Esophagus muscularis mucosa (tissue), 4 donors: ENCODE results near the gene BTBD9. TPM values are rescaled to one million over a fixed set of nuclear protein-coding genes. Genes with fewer than 3 reads are reported as not detected.

Source experiments
- DNase-seq: peaks from one replicate; pipeline ENCODE4 v3.0.0-alpha.2; 2017; ENCODE audit errors: extremely low spot score
- H3K27ac ChIP-seq, 4 donors: fragments of 200-600 bp; sonication (generic); replicated peaks in 1 of 4; 1 replicate in 3 of 4; 2 replicates in 1 of 4; pipeline ENCODE4 v1.5.1; 2016 to 2019; ENCODE audit warnings: mild to moderate bottlenecking in 1 of 4
- H3K27me3 ChIP-seq, 4 donors: fragments of 200-600 bp; sonication (generic); one replicate each; pipeline versions ENCODE4 v1.5.1 to v1.6.0; 2016 to 2019
- H3K36me3 ChIP-seq, 4 donors: fragments of 200-600 bp; sonication (generic); one replicate each; pipeline ENCODE4 v1.5.1; 2016 to 2019
- H3K4me1 ChIP-seq, 4 donors: fragments of 200-600 bp; sonication (generic); one replicate each; pipeline ENCODE4 v1.5.1; 2016 to 2019
- H3K4me3 ChIP-seq, 4 donors: fragments of 200-600 bp; sonication (generic); 1 replicate in 2 of 4; 2 replicates in 2 of 4; pipeline ENCODE4 v1.5.1; 2016 to 2019; ENCODE audit warnings: mild to moderate bottlenecking in 4 of 4, moderate library complexity in 1 of 4
- H3K9me3 ChIP-seq, 4 donors: fragments of 200-600 bp; sonication (generic); 1 replicate in 3 of 4; 2 replicates in 1 of 4; pipeline ENCODE4 v1.5.1; 2016 to 2019
- EP300 ChIP-seq: sonication (generic); formaldehyde crosslinking; IDR thresholded peaks from one replicate; pipeline ENCODE4 v1.6.1; 2017; ENCODE audit warnings: antibody characterized with exemption
- POLR2A ChIP-seq: fragments of 450-650 bp; IDR thresholded peaks from one replicate; pipeline ENCODE4 v1.6.1; 2017; ENCODE audit warnings: antibody characterized with exemption, moderate library complexity, mild to moderate bottlenecking, low read depth
- POLR2AphosphoS5 ChIP-seq, 2 donors: sonication (generic); formaldehyde crosslinking; IDR thresholded peaks; one replicate each; pipeline ENCODE4 v1.6.1; 2017; ENCODE audit warnings: antibody characterized with exemption in 2 of 2
- WGBS: methylation state at CpG from one replicate; pipeline ENCODE4 v1.1.5; 2018; 5-methylcytosine and 5-hydroxymethylcytosine counted together
- intact Hi-C: fragments of 100-400 bp; cut with DNase I; formaldehyde crosslinking; loops from one replicate; pipeline ENCODE4 v1.15.1; 2023
- total RNA-seq, 4 donors: library from RNA; depleted of rRNA; stranded (reverse); fragments of >200 nt; gene quantifications; one replicate each; pipeline versions ENCODE4 v1.1.0 to v1.2.1, GENCODE V29; 2016
- TF ChIP-seq, protein P1 (sequence below), 3 experiments: fragments of 200-600 bp in 2 of 3; fragments of 450-650 bp in 1 of 3; sonication (generic) in 2 of 3; IDR thresholded peaks; one replicate each; pipeline ENCODE4 v1.5.1; 2017 to 2019; ENCODE audit warnings: antibody characterized with exemption in 3 of 3, mild to moderate bottlenecking in 2 of 3, moderate library complexity in 1 of 3

BTBD9 gene
- total RNA-seq, 4 donors from 2014 or later = 9.4 to 14.1 (median 11.2) TPM

DNA sequence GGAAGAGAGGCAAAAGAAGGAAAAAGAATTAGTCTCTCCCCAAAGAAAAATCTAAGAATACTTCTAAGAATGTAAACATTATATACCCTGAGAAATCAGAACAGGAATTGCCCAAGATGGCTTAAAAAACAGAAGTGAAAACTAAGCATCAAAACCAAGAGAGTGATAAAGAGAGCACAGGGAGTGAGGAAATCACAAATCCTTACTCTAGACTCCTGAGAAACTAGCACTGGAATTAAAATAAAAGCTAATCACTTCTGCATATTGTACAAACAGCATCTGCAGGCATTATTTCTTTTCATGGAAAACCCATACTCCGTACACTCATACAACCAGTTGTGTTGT, 285.7 kb downstream of the BTBD9 start:
- no peak overlapping the region for H3K4me3 ChIP-seq
- no peaks in the 10 kb centered on the region for H3K36me3 ChIP-seq
- H3K27ac ChIP-seq = no peak overlapping the region
- H3K4me1 ChIP-seq = peaks cover 3 to 26% (median 23%) of the 10 kb centered on the region in 4 donors
- H3K27me3 ChIP-seq = no peaks in the 10 kb centered on the region
- DNase-seq = no peak
- 100% methylated on average over 1 of the region's 1 CpG for WGBS
- intact Hi-C loops = no loop called here
- TF ChIP-seq EP300 (no peak), POLR2A (no peak), POLR2AphosphoS5 (IDR thresholded peaks at IDR 0.05) (no peak)
- TF ChIP-seq, protein P1, sequence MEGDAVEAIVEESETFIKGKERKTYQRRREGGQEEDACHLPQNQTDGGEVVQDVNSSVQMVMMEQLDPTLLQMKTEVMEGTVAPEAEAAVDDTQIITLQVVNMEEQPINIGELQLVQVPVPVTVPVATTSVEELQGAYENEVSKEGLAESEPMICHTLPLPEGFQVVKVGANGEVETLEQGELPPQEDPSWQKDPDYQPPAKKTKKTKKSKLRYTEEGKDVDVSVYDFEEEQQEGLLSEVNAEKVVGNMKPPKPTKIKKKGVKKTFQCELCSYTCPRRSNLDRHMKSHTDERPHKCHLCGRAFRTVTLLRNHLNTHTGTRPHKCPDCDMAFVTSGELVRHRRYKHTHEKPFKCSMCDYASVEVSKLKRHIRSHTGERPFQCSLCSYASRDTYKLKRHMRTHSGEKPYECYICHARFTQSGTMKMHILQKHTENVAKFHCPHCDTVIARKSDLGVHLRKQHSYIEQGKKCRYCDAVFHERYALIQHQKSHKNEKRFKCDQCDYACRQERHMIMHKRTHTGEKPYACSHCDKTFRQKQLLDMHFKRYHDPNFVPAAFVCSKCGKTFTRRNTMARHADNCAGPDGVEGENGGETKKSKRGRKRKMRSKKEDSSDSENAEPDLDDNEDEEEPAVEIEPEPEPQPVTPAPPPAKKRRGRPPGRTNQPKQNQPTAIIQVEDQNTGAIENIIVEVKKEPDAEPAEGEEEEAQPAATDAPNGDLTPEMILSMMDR (IDR thresholded peaks at IDR 0.05) = no peak
- no peaks in the 10 kb centered on the region for H3K9me3 ChIP-seq

DNA sequence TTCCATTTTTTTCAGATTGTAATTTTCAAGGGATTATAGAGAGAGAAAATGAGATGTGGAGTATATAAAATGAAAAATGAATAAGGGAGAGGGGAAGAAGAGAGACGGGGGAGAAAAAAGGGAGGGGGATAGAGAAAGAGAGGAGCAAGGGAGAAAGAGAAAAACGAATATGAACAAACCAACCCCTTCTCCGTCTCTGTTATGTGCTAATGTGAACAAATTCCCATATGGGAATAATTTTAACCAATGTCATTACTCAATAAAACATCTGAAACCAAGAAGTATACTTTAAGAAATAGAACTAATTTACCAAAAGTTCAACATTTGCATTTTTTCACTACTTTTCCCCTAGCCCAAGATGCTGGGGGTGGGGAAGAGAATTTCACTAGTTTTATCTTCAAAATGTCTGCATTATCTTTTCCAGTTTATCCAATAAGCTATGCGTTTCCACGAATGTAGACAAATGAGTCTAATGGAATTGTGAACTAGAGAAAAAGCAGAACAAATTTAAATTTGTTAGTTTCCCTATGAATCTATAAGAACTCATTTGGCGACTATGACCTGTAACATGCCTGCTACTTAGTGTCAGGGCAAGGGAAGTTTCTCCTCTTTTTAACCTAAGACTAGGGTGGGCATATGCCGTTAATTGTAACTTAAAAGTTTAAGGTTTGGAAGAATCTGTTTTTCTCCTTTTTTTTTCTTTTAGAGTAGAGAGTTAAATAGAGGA, 286.3 kb downstream of the BTBD9 start:
- H3K27me3 ChIP-seq = no peaks in the 10 kb centered on the region
- intact Hi-C loops = no loop called here
- H3K36me3 ChIP-seq = no peaks in the 10 kb centered on the region
- H3K27ac ChIP-seq = no peak overlapping the region
- WGBS = 87% methylated on average over 7 of the region's 7 CpGs
- H3K4me3 ChIP-seq = no peak overlapping the region
- no peak for TF ChIP-seq POLR2A
- TF ChIP-seq, protein P1 (IDR thresholded peaks at IDR 0.05) = no peak
- no peak for TF ChIP-seq POLR2AphosphoS5 (IDR thresholded peaks at IDR 0.05)
- TF ChIP-seq EP300 = no peak
- no peak for DNase-seq
- H3K4me1 ChIP-seq = peaks cover 3 to 30% (median 26%) of the 10 kb centered on the region in 4 donors
- no peaks in the 10 kb centered on the region for H3K9me3 ChIP-seq

DNA sequence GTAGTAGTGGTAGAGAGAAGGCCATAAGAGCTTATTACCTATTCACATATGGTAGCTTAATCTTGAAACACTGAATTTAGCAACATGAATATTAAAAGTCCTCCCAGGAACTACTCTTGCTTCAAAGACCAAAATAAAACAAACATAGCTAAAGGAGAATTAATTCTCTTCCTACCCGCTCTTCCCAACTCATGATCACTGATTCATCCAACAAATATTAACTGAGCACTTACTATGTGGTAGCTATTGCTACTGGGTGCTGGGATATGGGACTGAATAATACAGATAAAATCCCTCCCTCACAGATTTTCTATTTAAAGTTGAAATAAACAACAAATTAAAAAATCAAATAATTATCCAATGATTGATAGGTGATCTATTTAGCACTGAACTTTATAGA, 287.1 kb downstream of the BTBD9 start:
- no peak for DNase-seq
- H3K4me1 ChIP-seq = peaks cover 3 to 30% (median 25%) of the 10 kb centered on the region in 4 donors
- no peak for TF ChIP-seq POLR2AphosphoS5 (IDR thresholded peaks at IDR 0.05)
- TF ChIP-seq POLR2A = no peak
- no peak for TF ChIP-seq EP300
- intact Hi-C loops = no loop called here
- no peaks in the 10 kb centered on the region for H3K36me3 ChIP-seq
- WGBS = 97% methylated on average over 1 of the region's 1 CpG
- no peak overlapping the region for H3K4me3 ChIP-seq
- H3K27me3 ChIP-seq = no peaks in the 10 kb centered on the region
- H3K27ac ChIP-seq = no peak overlapping the region
- H3K9me3 ChIP-seq = no peaks in the 10 kb centered on the region

DNA sequence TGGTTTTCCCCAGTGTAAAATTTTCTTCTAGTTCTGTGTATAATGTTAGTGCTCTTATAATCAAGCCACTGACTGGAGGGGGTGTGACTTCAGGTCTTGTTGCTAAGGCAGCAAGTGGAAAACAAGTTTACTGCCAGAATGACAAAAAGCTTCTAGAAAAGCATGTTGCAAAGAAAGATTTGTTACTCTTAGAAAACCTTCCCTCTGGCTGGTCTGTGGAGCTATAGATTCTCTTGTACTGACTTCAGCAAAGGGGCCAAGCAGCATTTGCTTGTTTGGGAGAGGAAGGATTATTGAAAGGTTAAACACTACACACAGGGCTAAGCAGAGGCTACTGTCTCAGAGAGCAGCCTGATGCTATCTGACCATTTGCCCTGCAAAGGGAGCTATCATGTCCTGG, 288.8 kb downstream of the BTBD9 start:
- intact Hi-C loops = no loop called here
- Histone ChIP-seq H3K36me3 (no peaks in the 10 kb centered on the region), H3K4me3 (no peak overlapping the region), H3K9me3 (no peaks in the 10 kb centered on the region), H3K4me1 (peaks cover 3 to 30% (median 25%) of the 10 kb centered on the region in 4 donors), H3K27ac (peak overlapping the region in 2 of 4 donors; percentile 33 to 43), H3K27me3 (no peaks in the 10 kb centered on the region)
- TF ChIP-seq EP300 = no peak
- no peak for DNase-seq

DNA sequence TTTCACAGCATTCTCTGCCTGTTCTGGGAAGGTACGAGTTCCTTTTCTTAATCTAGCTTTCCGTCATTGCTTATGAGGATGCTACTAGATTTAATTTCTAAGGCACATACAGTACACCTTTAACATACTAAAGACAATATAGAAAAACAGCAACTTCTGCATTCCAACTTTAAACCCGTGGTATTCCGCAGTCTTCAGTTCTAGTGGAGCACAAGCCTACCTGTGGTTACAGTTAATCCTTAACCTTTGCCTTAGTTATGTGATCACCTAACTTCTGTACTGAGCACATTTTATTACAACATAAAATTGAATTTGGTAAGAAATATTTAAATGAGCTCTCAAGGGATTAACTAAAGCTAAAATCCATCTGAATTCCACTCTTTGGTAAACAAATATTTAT, 289.5 kb downstream of the BTBD9 start:
- peaks cover 3 to 30% (median 25%) of the 10 kb centered on the region in 4 donors for H3K4me1 ChIP-seq
- TF ChIP-seq EP300 = no peak
- no peak for TF ChIP-seq POLR2A
- TF ChIP-seq, protein P1 (IDR thresholded peaks at IDR 0.05) = no peak
- no peak for TF ChIP-seq POLR2AphosphoS5 (IDR thresholded peaks at IDR 0.05)
- 89% methylated on average over 4 of the region's 4 CpGs for WGBS
- no peaks in the 10 kb centered on the region for H3K36me3 ChIP-seq
- no peak for DNase-seq
- intact Hi-C loops = no loop called here
- peak overlapping the region in 3 of 4 donors; percentile 16 to 43 (median 33) for H3K27ac ChIP-seq
- H3K9me3 ChIP-seq = no peaks in the 10 kb centered on the region
- no peak overlapping the region for H3K4me3 ChIP-seq
- no peaks in the 10 kb centered on the region for H3K27me3 ChIP-seq

DNA sequence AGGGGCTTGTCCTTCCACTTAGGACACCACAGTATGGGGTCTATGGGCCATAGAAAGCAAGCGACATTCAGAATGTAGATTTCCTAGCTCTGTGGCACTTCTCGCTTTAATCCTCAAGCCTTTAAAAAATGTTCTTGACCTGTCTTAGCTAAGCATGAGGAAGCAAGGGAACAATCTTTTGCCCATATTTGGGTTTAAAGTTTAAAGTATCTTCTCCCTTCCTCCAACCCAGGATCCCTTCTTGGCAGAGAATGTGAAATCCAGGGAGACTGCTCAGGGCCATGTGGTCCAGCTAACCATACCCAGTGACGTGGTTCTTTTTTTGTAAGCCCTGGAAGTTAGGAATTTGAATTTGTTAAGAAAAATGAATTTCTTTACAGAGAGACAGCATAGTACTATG, 289.9 kb downstream of the BTBD9 start:
- intact Hi-C loops = no loop called here
- TF ChIP-seq POLR2A (no peak), POLR2AphosphoS5 (IDR thresholded peaks at IDR 0.05) (peak; percentile 35 to 39)
- WGBS = 60% methylated on average over 3 of the region's 3 CpGs

More for the DNA sequence above, 289.9 kb downstream of the BTBD9 start:
- H3K4me1 ChIP-seq = peaks cover 3 to 30% (median 25%) of the 10 kb centered on the region in 4 donors
- H3K36me3 ChIP-seq = no peaks in the 10 kb centered on the region
- peak overlapping the region in 2 of 4 donors; percentile 16 to 43 for H3K27ac ChIP-seq
- H3K4me3 ChIP-seq = no peak overlapping the region
- no peak for DNase-seq
- no peaks in the 10 kb centered on the region for H3K9me3 ChIP-seq
- no peaks in the 10 kb centered on the region for H3K27me3 ChIP-seq
